Testis (tissue), 3 donors: ENCODE results near the gene CRIM1. TPM values are rescaled to one million over a fixed set of nuclear protein-coding genes. Genes with fewer than 3 reads are reported as not detected.

Experiments used
- DNase-seq: peaks from one replicate; pipeline ENCODE4 v3.0.0-alpha.2; 2019
- H3K27ac ChIP-seq, 2 donors: fragments of 200-600 bp; sonication (generic); one replicate each; pipeline ENCODE4 v1.5.1; 2019
- H3K27me3 ChIP-seq: fragments of 200-600 bp; sonication (generic); one replicate; pipeline ENCODE4 v1.5.1; 2019
- H3K36me3 ChIP-seq: fragments of 200-600 bp; sonication (generic); one replicate; pipeline ENCODE4 v1.5.1; 2017; ENCODE audit warnings: low read depth; ENCODE audit errors: missing control alignments
- H3K4me1 ChIP-seq: fragments of 200-600 bp; sonication (generic); one replicate; pipeline ENCODE4 v1.5.1; 2019
- H3K4me3 ChIP-seq, 2 donors: fragments of 200-600 bp; sonication (generic); one replicate each; pipeline ENCODE4 v1.5.1; 2017 to 2019
- H3K9me3 ChIP-seq: fragments of 200-600 bp; sonication (generic); one replicate; pipeline ENCODE4 v1.5.1; 2017
- POLR2A ChIP-seq: fragments of 450-650 bp; IDR thresholded peaks from one replicate; pipeline ENCODE4 v1.6.1; 2017; ENCODE audit warnings: antibody characterized with exemption, mild to moderate bottlenecking, moderate library complexity
- WGBS, 2 donors: methylation state at CpG; one replicate each; pipeline ENCODE4 v1.1.5; 2018; 5-methylcytosine and 5-hydroxymethylcytosine counted together
- intact Hi-C: fragments of 100-400 bp; cut with DNase I; formaldehyde crosslinking; loops from one replicate; pipeline ENCODE4 v1.15.1; 2023; ENCODE audit warnings: low total_unique reads
- polyA plus RNA-seq: library from polyadenylated mRNA; stranded (reverse); fragments of 350-450 nt; fragmentation: Illumina TruSeq; extraction: RNeasy Lipid Tissue Mini Kit (QIAGEN cat#74804); gene quantifications from one replicate; pipeline ENCODE4 v1.2.3, GENCODE V29; 2014; ENCODE audit warnings: low read depth, low replicate concordance; ENCODE audit not compliant: insufficient read depth
- total RNA-seq, 2 donors: library from RNA; depleted of rRNA; stranded (reverse); fragments of >200 nt; gene quantifications; one replicate each; pipeline ENCODE4 v1.2.3, GENCODE V29; 2016
- TF ChIP-seq, protein P1 (sequence below), 3 experiments: fragments of 450-650 bp in 2 of 3; fragments of 200-600 bp in 1 of 3; sonication (generic) in 1 of 3; IDR thresholded peaks; one replicate each; pipeline ENCODE4 v1.5.1; 2016 to 2019; ENCODE audit warnings: antibody characterized with exemption in 3 of 3, mild to moderate bottlenecking in 2 of 3, moderate library complexity in 1 of 3

The CRIM1 gene
- total and polyA plus RNA-seq, 3 donors from 2014 or later, result 38.2 to 94.1 (median 68.4) TPM

DNA sequence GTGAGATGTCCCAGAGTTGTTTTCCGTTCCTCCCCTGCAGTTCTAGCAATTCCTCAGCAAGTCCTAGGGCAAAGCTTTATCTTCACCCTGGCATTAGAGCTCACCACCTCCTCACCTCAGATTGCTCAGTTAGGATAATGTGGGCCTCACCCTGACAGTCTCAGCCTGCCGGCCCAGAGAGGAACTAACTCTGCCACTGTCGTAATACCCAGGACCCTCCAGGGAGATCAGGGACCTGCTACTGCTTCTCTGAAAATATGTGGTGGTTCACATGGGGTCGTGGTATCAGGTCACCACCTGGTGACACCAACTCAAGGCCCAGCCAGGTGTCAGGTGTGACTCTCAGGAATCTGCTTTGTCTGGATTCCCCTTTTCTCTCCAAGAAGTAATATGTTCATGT lies 121.7 kb downstream of the CRIM1 start:
- 90% methylated on average over 3 to 4 of the region's 4 CpGs for WGBS, 2 donors
- Histone ChIP-seq H3K27ac (no peak overlapping the region), H3K4me1 (no peaks in the 10 kb centered on the region), H3K27me3 (no peaks in the 10 kb centered on the region), H3K4me3 (no peak overlapping the region), H3K36me3 (no peaks in the 10 kb centered on the region), H3K9me3 (no peaks in the 10 kb centered on the region)
- DNase-seq, result no peak
- TF ChIP-seq POLR2A, result no peak
- TF ChIP-seq, protein P1, sequence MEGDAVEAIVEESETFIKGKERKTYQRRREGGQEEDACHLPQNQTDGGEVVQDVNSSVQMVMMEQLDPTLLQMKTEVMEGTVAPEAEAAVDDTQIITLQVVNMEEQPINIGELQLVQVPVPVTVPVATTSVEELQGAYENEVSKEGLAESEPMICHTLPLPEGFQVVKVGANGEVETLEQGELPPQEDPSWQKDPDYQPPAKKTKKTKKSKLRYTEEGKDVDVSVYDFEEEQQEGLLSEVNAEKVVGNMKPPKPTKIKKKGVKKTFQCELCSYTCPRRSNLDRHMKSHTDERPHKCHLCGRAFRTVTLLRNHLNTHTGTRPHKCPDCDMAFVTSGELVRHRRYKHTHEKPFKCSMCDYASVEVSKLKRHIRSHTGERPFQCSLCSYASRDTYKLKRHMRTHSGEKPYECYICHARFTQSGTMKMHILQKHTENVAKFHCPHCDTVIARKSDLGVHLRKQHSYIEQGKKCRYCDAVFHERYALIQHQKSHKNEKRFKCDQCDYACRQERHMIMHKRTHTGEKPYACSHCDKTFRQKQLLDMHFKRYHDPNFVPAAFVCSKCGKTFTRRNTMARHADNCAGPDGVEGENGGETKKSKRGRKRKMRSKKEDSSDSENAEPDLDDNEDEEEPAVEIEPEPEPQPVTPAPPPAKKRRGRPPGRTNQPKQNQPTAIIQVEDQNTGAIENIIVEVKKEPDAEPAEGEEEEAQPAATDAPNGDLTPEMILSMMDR (IDR thresholded peaks at IDR 0.05), result no peak
- intact Hi-C loops, result no loop called here

DNA sequence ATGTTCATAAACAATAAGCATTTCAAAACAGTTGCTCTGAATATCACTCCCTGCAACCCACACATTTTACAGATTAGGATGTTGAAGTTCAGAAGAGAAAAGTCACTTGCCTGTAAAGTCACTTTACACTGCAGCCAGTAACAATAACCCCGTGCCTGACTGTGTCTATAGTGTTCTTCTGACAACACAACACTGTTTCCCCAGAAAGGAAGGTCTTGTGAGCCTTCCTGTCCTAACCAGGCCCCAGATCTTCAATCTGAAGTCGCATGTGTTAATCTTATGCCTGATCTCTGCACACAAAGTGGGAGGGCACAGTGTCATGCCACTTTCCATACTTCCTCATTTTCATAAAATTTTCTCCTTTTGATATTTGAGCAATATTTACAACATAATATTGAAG lies 122.2 kb downstream of the CRIM1 start:
- intact Hi-C loops, result no loop called here

DNA sequence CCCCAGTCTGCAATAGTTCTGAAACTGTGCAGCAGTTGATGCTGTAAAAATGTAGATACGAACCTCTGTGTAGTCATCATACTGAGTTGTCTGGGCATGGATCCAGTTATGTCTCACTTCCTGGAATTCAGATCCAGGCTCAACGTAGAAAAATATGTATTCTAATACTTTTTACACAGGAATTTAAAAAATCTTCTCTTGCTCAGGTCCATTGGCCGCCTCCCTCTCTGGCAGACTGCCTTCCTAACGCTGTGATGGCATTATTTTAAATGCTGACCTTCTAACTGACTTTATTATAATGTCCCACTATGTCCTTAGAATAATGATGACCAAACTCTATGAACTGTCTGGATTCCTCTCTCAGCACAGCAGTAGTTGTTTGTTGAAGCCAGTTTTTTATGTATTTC lies 122.8 kb downstream of the CRIM1 start:
- Histone ChIP-seq H3K4me1 (no peaks in the 10 kb centered on the region), H3K36me3 (no peaks in the 10 kb centered on the region), H3K4me3 (no peak overlapping the region), H3K9me3 (no peaks in the 10 kb centered on the region), H3K27ac (no peak overlapping the region), H3K27me3 (no peaks in the 10 kb centered on the region)
- WGBS, 2 donors, result 56 to 74% methylated on average over 4 of the region's 4 CpGs
- no peak for DNase-seq
- TF ChIP-seq POLR2A, result no peak
- TF ChIP-seq, protein P1 (IDR thresholded peaks at IDR 0.05), result no peak
- intact Hi-C loops, result no loop called here

More for the DNA sequence above, 122.2 kb downstream of the CRIM1 start:
- no peaks in the 10 kb centered on the region for H3K4me1 ChIP-seq
- no peaks in the 10 kb centered on the region for H3K9me3 ChIP-seq
- H3K27me3 ChIP-seq, result no peaks in the 10 kb centered on the region
- H3K36me3 ChIP-seq, result no peaks in the 10 kb centered on the region
- no peak for DNase-seq
- no peak overlapping the region for H3K4me3 ChIP-seq
- 42 to 77% methylated on average over 2 of the region's 2 CpGs for WGBS, 2 donors
- no peak overlapping the region for H3K27ac ChIP-seq
- TF ChIP-seq POLR2A, result no peak
- TF ChIP-seq, protein P1 (IDR thresholded peaks at IDR 0.05), result no peak

GRCh38 chr2:36478999-36479398 lies 123.4 kb downstream of the CRIM1 start:
- TF ChIP-seq, protein P1 (IDR thresholded peaks at IDR 0.05), result no peak
- TF ChIP-seq POLR2A, result no peak
- H3K9me3 ChIP-seq, result no peaks in the 10 kb centered on the region
- no peak overlapping the region for H3K27ac ChIP-seq
- no peak for DNase-seq
- H3K27me3 ChIP-seq, result no peaks in the 10 kb centered on the region
- intact Hi-C loops, result no loop called here
- H3K4me3 ChIP-seq, result no peak overlapping the region
- no peaks in the 10 kb centered on the region for H3K36me3 ChIP-seq
- H3K4me1 ChIP-seq, result no peaks in the 10 kb centered on the region
- 66 to 93% methylated on average over 4 of the region's 4 CpGs for WGBS, 2 donors

- Histone ChIP-seq H3K4me1 (no peaks in the 10 kb centered on the region), H3K27ac (no peak overlapping the region), H3K36me3 (no peaks in the 10 kb centered on the region), H3K9me3 (no peaks in the 10 kb centered on the region), H3K27me3 (no peaks in the 10 kb centered on the region), H3K4me3 (no peak overlapping the region)
- DNase-seq, result no peak
- WGBS, 2 donors, result 93 to 97% methylated on average over 16 of the region's 16 CpGs
- TF ChIP-seq, protein P1 (IDR thresholded peaks at IDR 0.05), result no peak
- no peak for TF ChIP-seq POLR2A
- intact Hi-C loops, result no loop called here
Observed at GRCh38 chr2:36479406-36479805, 123.8 kb downstream of the CRIM1 start.
